T-helper 17 cell (primary cell): ENCODE data around the gene ZNF593OS. TPM values are rescaled to one million over a fixed set of nuclear protein-coding genes. Genes with fewer than 3 reads are reported as not detected.

Experiments used
- ATAC-seq: fragments of 150-1000 bp; cut with Tn5 transposase; 2 replicates; pipeline ENCODE4 v1.10.0; 2021; ENCODE audit warnings: mild to moderate bottlenecking, moderate library complexity
- DNase-seq, 3 donors: peaks; one replicate each; pipeline versions ENCODE4 v3.0.0 to v3.0.0-alpha.2; 2020 to 2021
- H3K9me3 ChIP-seq: one replicate; pipeline ENCODE4 v1.7.0; 2013; ENCODE audit warnings: low read length, mild to moderate bottlenecking; ENCODE audit not compliant: control insufficient read depth, poor library complexity, severe bottlenecking
- H3K27ac Mint-ChIP-seq: one replicate; pipeline ENCODE4 v1.8.0; 2022; ENCODE audit warnings: mild to moderate bottlenecking, moderate library complexity, mixed read lengths
- H3K27me3 Mint-ChIP-seq: one replicate; pipeline ENCODE4 v1.8.0; 2022; ENCODE audit warnings: mixed read lengths
- H3K36me3 Mint-ChIP-seq: one replicate; pipeline ENCODE4 v1.8.0; 2022; ENCODE audit warnings: low read depth, mixed read lengths
- H3K4me1 Mint-ChIP-seq: one replicate; pipeline ENCODE4 v1.8.0; 2022; ENCODE audit warnings: mild to moderate bottlenecking, mixed read lengths
- H3K4me3 Mint-ChIP-seq: one replicate; pipeline ENCODE4 v1.8.0; 2022; ENCODE audit warnings: mild to moderate bottlenecking, moderate library complexity, mixed read lengths
- total RNA-seq, 4 donors: library from RNA in 2 of 4; stranded (reverse) in 2 of 4; gene quantifications; one replicate each; pipeline ENCODE4 v1.2.3 and lab custom pipeline; 2022 to 2026

Gene ZNF593OS
- total RNA-seq, 2 donors from 2014 or later, result not detected

DNA sequence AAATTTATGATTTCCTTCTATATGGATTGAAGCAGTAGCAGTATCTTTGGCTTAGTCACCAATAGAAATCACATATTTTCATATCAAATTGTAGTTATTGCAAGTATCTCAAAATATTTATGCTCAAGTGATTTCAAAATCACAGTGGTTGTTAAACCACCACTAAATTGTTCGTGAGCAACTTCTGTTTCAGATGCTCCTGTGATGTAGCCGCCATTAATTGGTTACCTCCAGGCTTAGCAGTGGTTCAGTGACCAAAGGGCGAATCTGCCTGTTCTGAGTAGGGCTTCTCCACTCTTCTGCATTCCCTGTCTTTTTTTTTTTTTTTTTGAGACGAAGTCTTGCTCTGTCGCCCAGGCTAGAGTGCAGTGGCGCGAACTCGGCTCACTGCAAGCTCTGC, 3.7 kb upstream of the ZNF593OS start:
- ATAC-seq, result no peak
- no peak for DNase-seq
- Mint-ChIP-seq H3K36me3 (no peaks in the 10 kb centered on the region), H3K27ac (peak overlapping the region; percentile 34), H3K4me1 (peaks cover 6% of the 10 kb centered on the region), H3K27me3 (no peaks in the 10 kb centered on the region), H3K4me3 (no peak overlapping the region)
- no peaks in the 10 kb centered on the region for H3K9me3 ChIP-seq

DNA sequence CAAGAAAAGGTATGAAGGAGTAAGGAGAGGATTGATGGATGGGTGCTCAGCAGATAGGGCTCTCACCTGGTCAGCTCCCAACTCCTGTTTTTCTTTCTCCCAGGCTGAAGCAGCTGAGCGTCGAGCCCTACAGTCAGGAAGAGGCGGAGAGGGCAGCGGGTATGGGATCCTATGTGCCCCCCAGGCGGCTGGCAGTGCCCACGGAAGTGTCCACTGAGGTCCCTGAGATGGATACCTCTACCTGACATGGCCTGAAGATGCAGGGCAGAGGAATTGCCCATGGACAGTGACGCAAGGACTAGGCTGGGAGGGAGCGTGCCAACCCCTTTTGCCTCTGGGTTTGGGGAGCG, 1.2 kb downstream of the ZNF593OS start:
- Mint-ChIP-seq H3K4me1 (peaks cover 11% of the 10 kb centered on the region), H3K27ac (peak overlapping the region; percentile 79), H3K36me3 (no peaks in the 10 kb centered on the region), H3K27me3 (no peaks in the 10 kb centered on the region), H3K4me3 (peak overlapping the region; percentile 92)
- DNase-seq (no peak), ATAC-seq (no peak)
- H3K9me3 ChIP-seq, result no peaks in the 10 kb centered on the region

DNA sequence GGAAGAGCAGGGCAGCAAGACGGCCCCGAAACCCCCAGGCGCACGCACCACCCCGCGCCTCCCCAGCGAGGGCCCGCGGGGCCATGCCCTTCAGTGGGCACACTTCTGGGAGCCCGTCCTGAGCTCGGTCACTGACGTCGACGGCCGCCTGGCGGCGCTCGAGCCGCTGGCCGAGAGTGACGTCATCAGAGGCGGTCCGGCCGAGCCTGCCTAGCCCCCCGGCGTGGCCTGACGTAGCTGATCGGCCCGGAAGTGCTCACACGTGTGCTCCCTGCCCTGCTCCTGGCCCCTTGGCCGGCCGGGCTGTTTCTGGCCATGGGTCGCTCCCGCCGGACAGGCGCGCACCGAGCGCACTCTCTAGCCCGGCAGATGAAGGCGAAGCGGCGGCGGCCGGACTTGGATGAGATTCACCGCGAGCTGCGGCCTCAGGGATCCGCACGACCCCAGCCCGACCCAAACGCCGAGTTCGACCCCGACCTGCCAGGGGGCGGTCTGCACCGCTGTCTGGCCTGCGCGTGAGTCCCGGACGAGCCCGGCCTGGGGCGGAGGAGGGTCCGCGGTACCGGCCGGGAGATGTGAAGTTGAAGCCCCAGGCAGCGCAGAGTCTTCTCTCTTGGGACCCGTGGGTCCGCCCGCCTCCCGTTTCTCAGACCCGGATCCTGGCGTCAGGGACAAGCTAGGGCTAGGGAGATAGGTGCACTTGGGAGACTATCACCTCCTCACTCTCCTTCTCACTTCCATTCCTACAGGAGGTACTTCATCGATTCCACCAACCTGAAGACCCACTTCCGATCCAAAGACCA, 1.8 kb downstream of the ZNF593OS start, which contains the start of gene ZNF593:
Gene ZNF593, plus strand, starts transcription at position 240 of the 803 bp plus-strand sequence. Its CDS starts 76 bp downstream, at position 316.
- ATAC-seq (peak; percentile 94), DNase-seq (peak; percentile 74 to 81 (median 75))
- H3K9me3 ChIP-seq, result no peaks in the 10 kb centered on the region
- Mint-ChIP-seq H3K27ac (peak within 1 kb of the TSS; percentile 79), H3K4me3 (peak within 1 kb of the TSS; percentile 92), H3K27me3 (no peaks in the 10 kb centered on the region), H3K4me1 (peaks cover 11% of the 10 kb centered on the region), H3K36me3 (no peaks in the 10 kb centered on the region)

- Mint-ChIP-seq H3K4me3 (peak overlapping the region; percentile 92), H3K27me3 (no peaks in the 10 kb centered on the region), H3K4me1 (peaks cover 16% of the 10 kb centered on the region), H3K36me3 (no peaks in the 10 kb centered on the region), H3K27ac (peak overlapping the region; percentile 79)
- DNase-seq (no peak), ATAC-seq (no peak)
- no peaks in the 10 kb centered on the region for H3K9me3 ChIP-seq
Observed at GRCh38 chr1:26169198-26169554, 2.5 kb downstream of the ZNF593OS start.

- H3K4me3 Mint-ChIP-seq, result peak within 1 kb of the TSS; percentile 92
- H3K27me3 Mint-ChIP-seq, result no peaks in the 10 kb centered on the region
- DNase-seq (no peak), ATAC-seq (no peak)
- peaks cover 16% of the 10 kb centered on the region for H3K4me1 Mint-ChIP-seq
- no peaks in the 10 kb centered on the region for H3K36me3 Mint-ChIP-seq
- H3K9me3 ChIP-seq, result no peaks in the 10 kb centered on the region
- peak within 1 kb of the TSS; percentile 79 for H3K27ac Mint-ChIP-seq
Observed at GRCh38 chr1:26168410-26169197, 3.0 kb downstream of the ZNF593OS start, which contains the start of gene C1orf232. Gene C1orf232 (minus strand): TSS chr1:26168963. CDS start chr1:26168499, 464 bp downstream.

DNA sequence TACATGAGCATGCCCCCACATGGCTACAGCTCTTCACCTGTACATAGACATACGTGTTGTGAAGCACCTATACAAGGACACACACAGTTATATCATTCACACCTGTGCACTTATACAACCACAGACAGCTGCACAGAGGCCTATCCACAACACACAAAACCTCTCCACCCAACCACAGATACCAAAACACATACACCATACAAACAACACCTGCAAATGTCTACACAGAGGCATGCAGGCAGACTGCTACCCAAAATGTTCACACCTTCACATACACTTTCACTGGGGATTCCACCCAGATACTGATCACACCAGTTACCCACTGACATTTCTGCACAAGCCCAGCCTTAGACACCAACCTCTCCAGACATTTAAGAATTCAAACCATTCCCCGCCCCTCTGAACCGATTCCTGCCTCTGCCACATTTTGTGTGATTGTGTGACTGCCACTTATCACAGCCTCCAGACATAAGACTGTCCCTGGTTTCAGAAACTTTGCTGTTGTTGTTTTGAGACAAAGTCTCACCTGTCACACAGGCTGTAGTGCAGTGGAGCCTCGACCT, 4.8 kb downstream of the ZNF593OS start:
- no peak overlapping the region for H3K4me3 Mint-ChIP-seq
- no peaks in the 10 kb centered on the region for H3K36me3 Mint-ChIP-seq
- H3K9me3 ChIP-seq, result no peaks in the 10 kb centered on the region
- peaks cover 21% of the 10 kb centered on the region for H3K4me1 Mint-ChIP-seq
- no peak for ATAC-seq
- no peak for DNase-seq
- H3K27me3 Mint-ChIP-seq, result peaks cover 7% of the 10 kb centered on the region
- no peak overlapping the region for H3K27ac Mint-ChIP-seq

DNA sequence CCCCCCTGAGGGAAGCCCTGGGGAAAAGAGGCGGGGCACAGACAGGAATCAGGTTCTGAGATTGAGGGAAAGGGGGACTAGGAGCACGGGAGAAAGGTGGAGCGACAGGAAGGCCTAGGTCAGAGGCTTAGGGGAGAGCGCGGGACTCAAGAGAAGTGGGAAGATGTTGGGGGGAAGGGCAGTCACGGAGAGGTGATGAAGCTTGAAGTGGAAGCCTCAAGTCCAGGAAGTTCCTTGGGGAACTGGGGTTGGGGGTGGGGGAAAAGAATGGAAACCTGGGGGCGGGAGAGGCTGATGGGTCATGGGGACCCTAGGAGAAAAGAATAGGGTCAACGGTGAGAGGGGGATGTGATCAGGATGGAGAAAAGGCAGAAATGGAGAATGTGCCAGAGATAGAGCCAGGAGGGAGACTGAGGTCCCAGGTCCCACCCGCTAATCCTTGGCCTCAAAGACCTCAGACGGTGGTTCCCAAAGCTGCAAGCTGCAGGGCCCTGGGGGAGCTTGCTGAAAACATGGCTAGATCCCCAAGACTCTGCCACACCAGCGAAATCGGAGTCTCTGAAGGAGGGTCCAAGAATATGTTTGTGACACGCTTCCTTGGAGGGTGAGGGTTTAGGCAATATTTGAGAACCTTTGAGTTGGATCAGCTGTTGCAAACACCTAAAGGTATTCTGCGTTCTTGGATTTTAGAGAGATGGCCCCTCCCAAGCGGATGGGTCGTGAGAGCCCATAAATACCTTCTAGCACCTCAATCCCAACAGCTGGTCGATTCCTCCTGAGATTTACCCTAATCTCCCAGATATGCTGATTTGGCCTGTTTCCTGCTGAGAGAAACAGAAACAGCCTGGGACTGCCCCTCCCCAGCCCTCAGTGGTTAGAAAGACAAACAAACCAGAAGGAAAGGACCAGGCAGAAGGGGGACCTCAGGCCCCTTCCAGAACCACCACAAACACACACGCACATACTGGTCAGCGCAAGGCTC, 6.5 kb downstream of the ZNF593OS start:
- Mint-ChIP-seq H3K36me3 (no peaks in the 10 kb centered on the region), H3K4me3 (peak overlapping the region; percentile 83), H3K27ac (peak overlapping the region; percentile 71), H3K27me3 (peaks cover 7% of the 10 kb centered on the region), H3K4me1 (peaks cover 15% of the 10 kb centered on the region)
- ATAC-seq (no peak), DNase-seq (no peak)
- no peaks in the 10 kb centered on the region for H3K9me3 ChIP-seq

- DNase-seq (peak; percentile 37 to 63 (median 55)), ATAC-seq (peak; percentile 69)
- peaks cover 13% of the 10 kb centered on the region for H3K27me3 Mint-ChIP-seq
- H3K9me3 ChIP-seq, result no peaks in the 10 kb centered on the region
- H3K4me1 Mint-ChIP-seq, result peaks cover 15% of the 10 kb centered on the region
- H3K27ac Mint-ChIP-seq, result peak overlapping the region; percentile 71
- H3K4me3 Mint-ChIP-seq, result peak overlapping the region; percentile 83
- no peaks in the 10 kb centered on the region for H3K36me3 Mint-ChIP-seq
Observed at GRCh38 chr1:26164036-26164860, 7.4 kb downstream of the ZNF593OS start.

GRCh38 chr1:26163684-26164035, 8.0 kb downstream of the ZNF593OS start:
- no peak for ATAC-seq
- no peak for DNase-seq
- peak overlapping the region; percentile 63 for H3K4me3 Mint-ChIP-seq
- peaks cover 15% of the 10 kb centered on the region for H3K4me1 Mint-ChIP-seq
- no peaks in the 10 kb centered on the region for H3K36me3 Mint-ChIP-seq
- no peaks in the 10 kb centered on the region for H3K9me3 ChIP-seq
- H3K27me3 Mint-ChIP-seq, result peaks cover 18% of the 10 kb centered on the region
- H3K27ac Mint-ChIP-seq, result no peak overlapping the region

DNA sequence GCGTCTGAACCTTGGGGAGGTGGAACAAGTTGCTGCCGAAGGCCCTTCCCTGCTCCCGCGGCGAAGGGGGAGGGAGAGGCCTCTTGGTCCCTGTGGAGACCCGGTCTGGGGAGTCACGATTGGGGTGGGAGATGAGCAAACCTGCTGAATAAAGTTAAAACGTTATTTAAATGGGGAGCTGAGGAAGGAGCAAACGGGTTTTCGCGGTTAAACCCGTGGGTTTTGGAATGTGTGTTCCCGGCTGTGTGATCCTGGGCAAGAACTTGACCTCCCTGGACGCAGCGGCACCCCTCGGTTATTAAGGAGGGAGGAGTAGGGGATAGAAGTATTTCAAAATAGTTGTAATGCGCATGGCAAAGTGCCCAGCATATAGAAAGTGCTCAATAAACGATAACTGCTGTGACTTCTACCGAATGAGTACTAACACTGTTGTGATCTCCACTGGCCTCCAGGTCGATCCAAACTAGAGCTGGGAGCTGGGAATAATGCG, 9.4 kb downstream of the ZNF593OS start:
- ATAC-seq (no peak), DNase-seq (no peak)
- no peaks in the 10 kb centered on the region for H3K9me3 ChIP-seq
- Mint-ChIP-seq H3K27me3 (peaks cover 29% of the 10 kb centered on the region), H3K27ac (peak overlapping the region; percentile 6), H3K4me3 (peak overlapping the region; percentile 65), H3K4me1 (peaks cover 15% of the 10 kb centered on the region), H3K36me3 (no peaks in the 10 kb centered on the region)

DNA sequence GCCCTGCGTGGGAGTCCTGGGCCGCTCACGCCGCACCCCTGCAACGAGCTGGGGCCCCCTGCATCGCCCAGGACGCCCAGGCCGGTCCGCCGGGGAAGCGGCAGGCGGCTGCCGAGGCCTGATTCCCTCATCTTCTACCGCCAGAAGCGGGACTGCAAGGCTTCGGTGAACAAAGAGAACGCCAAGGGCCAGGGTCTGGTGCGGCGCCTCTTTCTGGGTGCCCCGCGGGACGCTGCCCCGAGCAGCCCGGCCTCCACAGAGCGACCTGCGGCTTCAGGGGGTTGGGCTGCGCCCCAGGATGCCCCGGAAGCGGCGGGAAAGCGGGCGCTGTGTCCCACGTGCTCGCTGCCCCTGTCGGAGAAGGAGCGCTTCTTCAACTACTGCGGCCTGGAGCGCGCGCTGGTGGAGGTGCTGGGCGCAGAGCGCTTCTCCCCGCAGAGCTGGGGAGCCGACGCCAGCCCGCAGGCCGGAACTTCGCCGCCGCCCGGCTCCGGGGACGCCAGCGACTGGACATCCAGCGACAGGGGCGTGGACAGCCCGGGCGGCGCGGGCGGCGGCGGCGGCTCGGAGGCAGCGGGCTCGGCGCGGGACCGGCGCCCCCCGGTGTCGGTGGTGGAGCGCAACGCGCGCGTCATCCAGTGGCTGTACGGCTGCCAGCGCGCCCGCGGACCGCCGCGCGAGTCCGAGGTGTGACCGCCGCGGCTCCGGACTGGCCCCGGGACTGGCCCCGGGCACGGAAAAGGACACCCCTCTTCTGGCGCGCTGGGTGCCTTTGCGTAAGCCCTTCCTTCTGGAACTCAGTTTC, 10.0 kb downstream of the ZNF593OS start:
- peaks cover 14% of the 10 kb centered on the region for H3K4me1 Mint-ChIP-seq
- H3K4me3 Mint-ChIP-seq, result peak overlapping the region; percentile 65
- peaks cover 31% of the 10 kb centered on the region for H3K27me3 Mint-ChIP-seq
- H3K9me3 ChIP-seq, result no peaks in the 10 kb centered on the region
- no peaks in the 10 kb centered on the region for H3K36me3 Mint-ChIP-seq
- H3K27ac Mint-ChIP-seq, result peak overlapping the region; percentile 6
- peak in 2 of 3 donors; percentile 18 to 28 for DNase-seq
- peak; percentile 68 for ATAC-seq
